ENCODE data around the gene SCIMP. TPM values are rescaled to one million over a fixed set of nuclear protein-coding genes. Genes with fewer than 3 reads are reported as not detected.

Gene SCIMP
- total and polyA plus RNA-seq, 2 of the 4 experiments (the other 2 are of a cell fraction) = not detected

DNA sequence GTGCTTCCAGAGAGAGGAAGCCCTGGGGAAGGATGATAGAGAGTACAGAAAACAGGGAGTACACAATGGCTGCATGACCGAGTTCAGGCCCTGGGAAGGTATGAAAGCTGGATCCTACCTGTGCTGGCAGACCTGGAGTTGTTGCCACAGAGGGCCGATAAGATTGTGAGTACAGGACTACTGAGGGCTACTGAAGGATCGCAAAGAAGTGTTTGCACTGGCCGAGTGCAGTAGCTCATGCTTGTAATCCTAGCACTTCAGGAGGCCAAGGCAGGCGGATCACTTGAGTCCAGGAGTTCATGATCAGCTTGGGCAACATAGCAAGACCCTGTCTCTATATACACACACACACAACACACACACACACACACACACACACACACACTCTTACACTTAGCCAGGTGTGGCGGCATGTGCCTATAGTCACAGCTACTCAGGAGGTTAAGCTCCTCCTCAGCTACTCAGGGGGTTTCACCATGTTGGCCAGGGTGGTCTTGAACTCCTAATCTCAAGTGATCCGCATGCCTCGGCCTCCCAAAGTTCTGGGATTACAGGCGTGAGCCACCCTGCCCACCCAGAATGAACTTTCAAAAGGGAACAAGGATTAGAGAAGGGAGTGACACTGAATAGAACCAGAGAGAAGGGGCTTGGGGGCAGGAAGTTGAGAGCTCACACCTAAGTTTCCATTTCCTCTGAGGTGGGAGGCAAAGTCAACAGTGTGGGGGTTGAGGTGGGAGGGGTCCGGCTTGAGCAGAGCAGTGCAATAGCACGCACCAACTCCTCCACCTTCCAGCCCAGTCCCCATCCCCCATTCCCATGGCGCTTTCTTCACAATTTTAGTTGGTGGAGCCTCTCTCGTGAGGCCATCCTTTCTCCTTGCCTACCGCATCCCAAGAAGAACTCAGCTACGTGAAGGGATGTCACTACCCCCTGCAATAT lies 7.5 kb downstream of the SCIMP start:
- ATAC-seq (ENCODE audit: low read depth) = no peak
- BruUV-seq (replicated peaks) = no TSS peak
- H2AK5ac ChIP-seq (ENCODE audit: low read depth, low read length) = no peak overlapping the region

More for the DNA sequence above, 7.5 kb downstream of the SCIMP start:
- dilution Hi-C loops (cut with HindIII; ENCODE audit: low sequenced_read_pairs, unreplicated experiment) = no loop called here
- Histone ChIP-seq H4K8ac (ENCODE audit: low read depth in 2 of 2, low read length in 2 of 2) (no peak overlapping the region), H4K5ac (ENCODE audit: low read depth, low read length) (no peak overlapping the region), H3K27ac (ENCODE audit: insufficient read depth, low read length) (no peak overlapping the region), H3K56ac (ENCODE audit: extremely low read depth, insufficient read depth, low read length) (no peak overlapping the region), H2AK9ac (replicated peaks; ENCODE audit: low read depth, low read length, poor library complexity) (no peak overlapping the region), H3K9ac (ENCODE audit: low read depth, low read length) (no peak overlapping the region), H3K4me3 (ENCODE audit: insufficient read depth, low read depth, low read length) (no peak overlapping the region), H3K9me3 (ENCODE audit: control insufficient read depth, insufficient read depth, low read length) (no peaks in the 10 kb centered on the region), H4K91ac (ENCODE audit: insufficient read depth, low read depth, low read length) (no peak overlapping the region), H3K18ac (ENCODE audit: low read depth, low read length) (no peak overlapping the region), H3K79me1 (ENCODE audit: low read depth in 1 of 2, low read length in 2 of 2) (no peaks in the 10 kb centered on the region), H2BK20ac (ENCODE audit: low read depth, low read length) (no peak overlapping the region), H2AFZ (replicated peaks; ENCODE audit: low read length, poor library complexity) (no peak overlapping the region), H3K4ac (ENCODE audit: low read depth, low read length) (no peak overlapping the region), H3K36me3 (ENCODE audit: control insufficient read depth, insufficient read depth, low read length) (peaks cover 7% of the 10 kb centered on the region), H2BK5ac (ENCODE audit: low read depth, low read length, poor library complexity, severe bottlenecking) (no peak overlapping the region), H2BK120ac (ENCODE audit: low read depth, low read length) (no peak overlapping the region), H3K4me2 (ENCODE audit: low read depth, low read length) (no peak overlapping the region), H3K23ac (ENCODE audit: low read depth, low read length) (no peak overlapping the region), H3K14ac (replicated peaks; ENCODE audit: low read depth, low read length) (no peak overlapping the region), H2BK15ac (ENCODE audit: low read depth, low read length) (no peak overlapping the region), H4K20me1 (ENCODE audit: insufficient read depth, low read length) (no peaks in the 10 kb centered on the region), H3K4me1 (ENCODE audit: control insufficient read depth, insufficient read depth, low read length) (no peaks in the 10 kb centered on the region), H3K9me1 (ENCODE audit: insufficient read depth, low read length) (peaks cover 3% of the 10 kb centered on the region; the same call in 1 of the 2 replicates), H3K27me3 (ENCODE audit: control insufficient read depth, insufficient read depth, low read length) (no peaks in the 10 kb centered on the region)
- CTCF ChIA-PET = no interaction called here
- WGBS, 2 experiments (ENCODE audit: extremely low coverage in 2 of 2, insufficient read length in 1 of 2) = 81% methylated on average over 3 of the region's 15 CpGs; no CpG with 5 or more reads in 1 of the 2 experiments
- POLR2A ChIA-PET (ENCODE audit: unreplicated experiment) = no interaction called here
- in situ Hi-C loops (cut with MboI; ENCODE audit: low sequenced_read_pairs) = loop anchor here (25.0 kb wide), 1 partner anchor 1210 kb away; the partner anchor contains the start of genes AIPL1 and PIMREG
- intact Hi-C loops (cut with micrococcal nuclease) = no loop called here
- TF ChIP-seq MXI1 (IDR thresholded peaks at IDR 0.05; ENCODE audit: borderline replicate concordance, low read depth, low read length) (no peak), SMC3 (IDR thresholded peaks at IDR 0.05; ENCODE audit: low read depth, low read length) (no peak)
- DNase-seq = no peak

Data from IMR-90 (cell line).